GM21717 (cell line): ENCODE measurements around the gene LAMTOR4.
"Not testable (repeated sequence)": the region's sequence is repeated elsewhere in the genome, so short reads cannot be mapped to it uniquely, and the experiment has no call there.

Experiments
- ATAC-seq: cut with Tn5 transposase; IDR thresholded peaks from one replicate; pipeline ENCODE4 v1.9.1; 2021; ENCODE audit warnings: mild to moderate bottlenecking, moderate library complexity; ENCODE audit not compliant: unreplicated experiment

The LAMTOR4 gene

DNA sequence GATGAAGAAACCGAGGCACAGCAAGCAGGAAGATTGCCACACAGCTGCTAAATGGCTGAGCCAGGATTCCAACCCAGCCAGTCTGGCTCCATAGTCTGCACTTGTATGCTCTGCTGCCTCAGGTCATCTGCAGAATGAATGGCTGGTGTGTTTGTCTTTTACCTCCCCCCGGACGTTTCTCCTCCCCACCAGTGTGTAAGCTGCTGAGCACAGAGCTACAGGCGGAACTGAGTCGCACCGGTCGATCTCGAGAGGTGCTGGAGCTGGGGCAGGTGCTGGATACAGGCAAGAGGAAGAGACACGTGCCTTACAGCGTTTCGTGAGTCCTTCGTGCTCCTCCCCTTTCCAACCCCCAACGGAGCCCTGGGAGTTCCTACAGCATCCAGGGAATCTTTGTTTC is 26.7 kb upstream of the LAMTOR4 start:
- ATAC-seq, result no peak

DNA sequence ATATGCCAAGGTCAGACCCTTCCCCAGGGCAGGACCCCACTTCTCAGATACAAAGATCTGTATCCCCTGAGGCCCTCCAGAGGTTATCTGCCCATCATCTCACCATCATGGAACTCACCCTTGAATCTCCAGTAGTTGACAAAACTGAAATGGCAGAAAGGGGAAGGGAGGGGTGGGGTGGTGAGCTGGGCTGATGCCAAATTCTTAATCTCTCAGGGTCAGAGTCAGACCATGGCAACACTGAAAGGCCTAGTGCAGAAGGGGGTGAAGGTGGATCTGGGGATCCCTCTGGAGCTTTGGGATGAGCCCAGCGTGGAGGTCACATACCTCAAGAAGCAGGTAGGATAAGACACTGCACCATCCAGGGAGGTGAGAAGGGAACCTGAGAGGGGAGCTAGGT is 26.1 kb upstream of the LAMTOR4 start:
- ATAC-seq, result no peak

DNA sequence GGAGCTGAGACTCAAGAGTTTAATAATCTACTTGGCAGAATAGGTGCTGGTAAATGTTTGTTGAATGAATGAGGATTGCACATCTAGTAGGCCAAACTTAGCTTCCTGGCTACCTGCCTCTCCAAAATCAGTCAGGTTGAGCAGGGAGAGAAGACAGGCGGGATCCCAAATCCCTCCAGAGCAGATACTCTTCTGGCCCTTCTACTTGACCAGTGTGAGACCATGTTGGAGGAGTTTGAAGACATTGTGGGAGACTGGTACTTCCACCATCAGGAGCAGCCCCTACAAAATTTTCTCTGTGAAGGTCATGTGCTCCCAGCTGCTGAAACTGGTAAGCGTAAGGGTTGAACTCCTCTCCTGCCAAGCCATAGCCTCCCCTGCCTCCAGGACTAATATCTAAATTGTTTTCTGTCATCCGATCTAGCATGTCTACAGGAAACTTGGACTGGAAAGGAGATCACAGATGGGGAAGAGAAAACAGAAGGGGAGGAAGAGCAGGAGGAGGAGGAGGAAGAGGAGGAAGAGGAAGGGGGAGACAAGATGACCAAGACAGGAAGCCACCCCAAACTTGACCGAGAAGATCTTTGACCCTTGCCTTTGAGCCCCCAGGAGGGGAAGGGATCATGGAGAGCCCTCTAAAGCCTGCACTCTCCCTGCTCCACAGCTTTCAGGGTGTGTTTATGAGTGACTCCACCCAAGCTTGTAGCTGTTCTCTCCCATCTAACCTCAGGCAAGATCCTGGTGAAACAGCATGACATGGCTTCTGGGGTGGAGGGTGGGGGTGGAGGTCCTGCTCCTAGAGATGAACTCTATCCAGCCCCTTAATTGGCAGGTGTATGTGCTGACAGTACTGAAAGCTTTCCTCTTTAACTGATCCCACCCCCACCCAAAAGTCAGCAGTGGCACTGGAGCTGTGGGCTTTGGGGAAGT is 24.2 kb upstream of the LAMTOR4 start:
- no peak for ATAC-seq

DNA sequence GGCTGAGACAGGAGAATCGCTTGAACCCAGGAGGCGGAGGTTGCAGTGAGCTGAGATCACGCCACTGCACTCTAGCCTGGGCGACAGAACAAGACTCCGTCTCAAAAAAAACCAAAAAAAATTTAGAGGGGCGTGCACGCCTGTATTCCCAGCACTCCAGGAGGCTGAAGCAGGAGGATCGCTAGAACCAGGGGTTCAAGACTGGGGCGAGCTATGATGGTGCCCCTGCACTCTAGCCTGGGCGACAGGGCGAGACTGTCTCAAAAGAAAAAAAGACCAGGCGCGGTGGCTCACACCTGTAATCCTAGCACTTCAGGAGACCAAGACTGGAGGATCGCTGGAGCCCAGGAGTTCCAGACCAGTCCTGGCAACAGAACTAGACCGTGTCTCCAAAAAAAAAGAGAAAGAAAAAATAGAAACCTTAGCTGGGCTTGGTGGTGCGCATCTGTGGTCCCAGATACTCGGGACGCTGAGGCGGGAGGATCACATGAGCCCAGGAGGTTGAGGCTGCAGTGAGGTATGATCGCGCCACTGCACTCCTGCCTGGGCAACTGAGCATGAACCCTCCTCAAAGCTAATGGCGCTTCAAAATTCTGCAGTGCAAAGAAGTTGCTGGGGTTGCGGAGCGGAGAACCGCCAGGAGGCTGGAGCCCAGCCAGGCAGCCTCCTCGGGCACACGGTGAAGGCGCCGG is 22.3 kb upstream of the LAMTOR4 start:
- ATAC-seq, result peak; percentile 21

DNA sequence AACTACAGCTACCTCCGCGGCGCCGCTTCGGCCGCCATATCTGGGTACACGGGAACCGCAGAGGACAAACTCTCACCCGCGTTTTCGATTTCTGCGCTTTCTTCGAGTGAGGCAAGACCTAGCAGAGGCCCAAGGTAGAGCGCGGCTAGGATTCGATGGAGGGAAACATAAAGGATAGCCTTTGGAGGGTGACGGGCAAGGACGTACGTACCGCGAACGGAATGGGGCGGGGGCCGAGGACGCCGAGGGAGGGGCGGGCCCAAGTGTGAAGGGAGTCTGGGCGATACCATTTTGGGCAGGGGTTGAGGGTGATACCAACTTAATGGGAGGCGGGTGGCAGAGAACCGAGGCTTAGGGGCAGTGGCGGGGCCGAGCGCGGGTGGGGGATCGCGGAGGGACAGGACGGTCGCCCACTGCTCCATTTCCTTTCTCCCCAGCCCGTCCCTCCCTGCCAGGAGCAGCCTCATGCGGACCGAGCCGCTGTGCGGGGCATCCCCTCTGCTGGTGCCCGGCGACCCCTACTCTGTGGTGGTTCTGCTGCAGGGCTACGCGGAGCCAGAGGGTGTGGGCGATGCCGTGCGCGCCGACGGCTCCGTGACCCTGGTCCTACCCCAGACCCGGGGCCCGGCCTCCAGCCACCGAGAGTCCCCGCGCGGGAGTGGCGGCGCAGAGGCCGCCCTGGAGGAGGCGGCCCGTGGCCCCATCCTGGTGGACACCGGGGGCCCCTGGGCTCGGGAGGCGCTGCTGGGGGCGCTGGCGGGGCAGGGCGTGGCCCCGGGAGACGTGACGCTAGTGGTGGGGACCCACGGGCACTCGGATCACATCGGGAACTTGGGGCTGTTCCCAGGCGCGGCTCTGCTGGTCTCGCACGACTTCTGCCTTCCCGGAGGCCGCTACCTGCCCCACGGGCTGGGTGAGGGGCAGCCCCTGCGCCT is 21.5 kb upstream of the LAMTOR4 start, which contains the start of gene MBLAC1:
Gene MBLAC1 (plus strand): TSS at position 37 of the 935 bp plus-strand sequence. CDS start 429 bp downstream, at position 466.
- peak; percentile 69 for ATAC-seq

DNA sequence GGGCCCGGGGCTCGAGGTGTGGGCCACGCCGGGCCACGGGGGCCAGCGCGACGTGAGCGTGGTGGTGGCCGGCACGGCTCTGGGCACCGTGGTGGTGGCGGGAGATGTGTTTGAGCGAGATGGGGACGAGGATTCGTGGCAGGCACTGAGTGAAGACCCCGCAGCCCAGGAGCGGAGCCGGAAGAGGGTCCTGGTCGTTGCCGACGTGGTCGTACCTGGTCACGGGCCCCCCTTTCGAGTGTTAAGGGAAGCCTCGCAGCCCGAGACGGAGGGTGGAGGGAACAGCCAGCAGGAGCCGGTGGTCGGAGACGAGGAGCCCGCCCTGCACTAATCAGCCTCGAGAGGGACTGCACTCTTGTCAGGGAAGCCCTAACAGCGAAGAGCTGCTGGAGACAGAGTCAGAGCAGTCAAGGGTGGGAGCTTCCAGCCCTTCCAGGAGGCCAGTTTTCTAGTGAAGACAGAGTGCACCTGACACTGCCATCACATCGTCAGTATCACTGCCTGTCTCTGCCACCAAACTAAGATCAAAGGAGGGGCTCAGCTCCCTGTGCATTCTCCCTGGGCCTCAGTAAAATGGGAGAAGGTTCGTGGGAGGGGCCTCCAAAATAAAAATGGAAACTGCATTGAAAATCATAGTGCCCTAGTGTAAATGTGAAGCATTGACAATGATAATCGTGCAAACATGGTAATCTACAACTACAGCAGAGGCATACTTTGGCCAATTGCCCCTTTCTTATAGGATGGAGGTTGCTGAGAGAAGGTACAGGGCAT is 20.7 kb upstream of the LAMTOR4 start:
- ATAC-seq, result no peak

DNA sequence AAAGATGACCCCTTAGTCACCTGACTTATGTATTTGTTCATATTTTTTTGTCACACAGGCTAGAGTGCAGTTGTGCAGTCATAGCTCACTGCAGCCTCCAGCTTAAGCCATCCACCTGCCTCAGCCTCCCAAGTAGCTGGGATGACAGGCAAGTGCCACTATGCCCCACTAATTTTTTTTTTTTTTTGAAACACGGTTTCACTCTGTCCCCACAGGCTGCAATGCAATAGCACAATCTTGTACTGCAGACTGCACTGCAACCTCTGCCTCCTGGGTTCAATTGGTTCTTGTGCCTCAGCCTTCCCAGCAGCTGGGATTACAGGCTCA is 20.1 kb upstream of the LAMTOR4 start:
- ATAC-seq, result no peak

DNA sequence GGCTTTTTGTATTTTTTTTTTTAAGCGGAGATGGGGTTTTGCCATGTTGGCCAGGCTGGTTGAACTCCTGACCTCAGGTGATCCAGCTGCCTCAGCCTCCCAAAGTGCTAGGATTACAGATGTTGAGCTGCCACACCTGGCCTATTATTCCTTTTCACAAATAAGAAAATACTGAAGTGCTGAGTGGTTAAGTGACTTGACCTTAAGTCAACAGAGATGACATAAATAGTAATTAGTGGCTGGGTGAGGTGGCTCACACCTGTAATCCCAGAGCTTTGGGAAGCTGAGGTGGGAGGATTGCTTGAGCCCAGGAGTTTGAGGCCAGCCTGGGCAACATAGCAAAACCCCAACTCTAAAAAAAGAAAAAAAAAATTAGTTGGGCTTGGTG is 18.5 kb upstream of the LAMTOR4 start:
- not testable (repeated sequence) for ATAC-seq

DNA sequence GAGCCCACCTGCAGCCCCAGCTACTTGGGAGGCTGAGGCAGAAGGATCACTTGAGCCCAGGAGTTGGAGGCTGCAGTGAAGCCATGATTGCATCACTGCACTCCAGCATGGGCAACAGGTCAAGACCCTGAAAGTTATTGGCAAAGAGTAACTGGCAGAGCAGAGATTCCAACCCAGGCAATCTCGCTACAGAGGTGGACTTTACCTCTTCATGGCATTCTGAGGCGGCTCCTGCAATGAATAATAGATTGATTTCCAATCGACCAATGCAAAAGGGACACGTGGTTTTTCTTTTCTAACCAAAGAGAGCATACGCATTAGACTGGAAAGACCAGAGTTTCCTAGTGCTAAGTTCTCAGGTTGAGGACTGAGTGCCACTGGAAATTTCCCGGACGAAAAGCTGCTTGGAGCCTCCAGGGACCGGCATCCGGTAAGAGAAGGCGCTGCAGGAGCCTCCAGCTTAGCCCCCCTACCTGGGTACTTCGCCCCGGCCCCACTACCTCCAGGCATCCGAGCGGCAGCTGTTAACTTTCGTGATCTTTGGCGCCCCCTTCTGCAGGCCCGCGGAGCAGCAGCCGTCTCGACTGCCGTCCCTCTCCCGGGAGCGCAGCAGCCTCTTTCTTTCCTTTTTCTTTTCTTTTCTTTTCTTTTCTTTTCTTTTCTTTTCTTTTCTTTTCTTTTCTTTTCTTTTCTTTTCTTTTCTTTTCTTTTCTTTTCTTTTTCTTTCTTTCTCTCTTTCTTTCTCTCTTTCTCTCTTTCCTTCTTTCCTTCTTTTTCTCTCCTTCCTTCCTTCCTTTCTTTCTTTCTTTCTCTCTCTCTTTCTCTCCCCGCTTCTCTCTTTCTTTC is 17.9 kb upstream of the LAMTOR4 start:
- no peak for ATAC-seq

DNA sequence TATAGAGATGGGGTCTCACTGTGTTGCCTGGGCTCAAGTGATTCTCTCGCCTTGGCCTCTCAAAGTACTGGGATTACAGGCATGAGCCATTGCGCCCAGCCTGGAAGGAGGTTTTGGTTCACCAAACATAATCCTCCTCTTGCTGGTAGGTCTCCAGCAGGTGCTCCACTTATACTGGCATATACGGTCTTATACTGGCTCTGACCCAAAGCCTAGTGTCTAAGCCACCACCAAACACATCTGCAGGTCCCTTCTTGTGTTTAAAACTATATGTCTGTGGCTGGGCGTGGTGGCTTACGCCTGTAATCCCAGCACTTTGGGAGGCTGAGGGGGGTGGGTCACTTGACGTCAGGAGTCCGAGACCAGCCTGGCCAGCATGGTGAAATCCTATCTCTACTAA is 16.6 kb upstream of the LAMTOR4 start:
- no peak for ATAC-seq

DNA sequence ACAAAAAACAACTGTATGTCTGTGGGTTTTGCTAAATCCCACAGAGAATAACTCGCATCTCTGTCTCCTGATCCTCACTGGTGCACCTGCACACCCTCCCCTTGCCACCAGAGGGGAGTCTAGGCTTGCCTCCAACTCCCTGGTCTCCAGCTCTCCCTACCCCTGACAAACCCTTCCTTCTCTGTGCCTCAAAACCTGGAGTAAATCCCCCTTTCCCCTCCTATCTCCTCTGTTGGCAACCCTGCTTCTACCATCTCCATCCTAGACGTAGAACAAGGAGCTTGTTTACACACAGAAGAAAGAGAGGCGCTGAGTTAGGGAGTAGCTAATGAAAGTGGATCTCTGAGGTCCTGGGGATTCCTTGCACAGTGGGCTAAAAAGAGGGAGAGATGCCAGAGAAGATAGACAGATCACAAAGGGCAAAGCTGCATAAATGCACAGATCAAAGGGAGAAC is 16.0 kb upstream of the LAMTOR4 start:
- ATAC-seq, result peak; percentile 67

DNA sequence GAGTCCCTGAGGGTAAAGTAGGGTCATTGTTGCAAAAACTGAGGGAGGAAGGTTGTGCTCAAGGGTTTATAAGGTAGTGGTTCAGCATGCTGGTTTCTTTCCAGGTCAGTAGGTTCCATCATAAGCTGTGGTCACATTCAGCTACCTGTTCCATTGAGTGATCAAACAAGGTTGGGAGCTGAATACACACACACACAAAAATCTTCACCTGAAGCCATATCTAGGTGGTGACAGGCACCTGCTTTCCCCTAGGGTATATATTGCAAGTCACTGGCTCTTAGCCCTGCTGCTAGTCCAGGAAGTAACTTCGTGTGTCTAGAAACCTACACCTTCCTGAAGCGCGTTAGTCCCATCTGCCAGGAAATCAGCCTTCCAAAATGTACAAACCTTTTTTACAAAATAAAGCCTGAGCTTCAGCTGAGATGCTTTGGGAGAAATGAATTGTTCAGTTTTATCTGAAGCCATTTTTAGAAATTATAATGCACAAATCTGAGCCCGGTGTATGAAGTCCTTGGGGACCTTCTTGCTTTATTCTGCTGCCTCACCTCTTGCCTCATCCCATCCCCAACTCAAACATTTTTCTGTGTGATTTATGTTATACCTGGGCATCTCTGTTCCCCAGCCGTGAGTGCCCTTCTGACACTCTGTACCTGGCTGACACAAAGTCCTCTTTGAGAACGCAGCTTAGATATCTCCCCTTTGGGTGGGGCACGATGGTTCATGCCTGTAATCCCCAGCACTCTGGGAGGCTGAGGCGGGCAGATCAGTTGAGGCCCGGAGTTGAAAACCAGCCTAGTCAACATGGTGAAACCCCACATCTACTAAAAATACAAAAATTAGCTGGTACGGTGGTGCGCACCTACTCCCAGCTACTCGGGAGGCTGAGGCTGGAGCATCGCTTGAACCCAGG is 10.6 kb upstream of the LAMTOR4 start:
- no peak for ATAC-seq

DNA sequence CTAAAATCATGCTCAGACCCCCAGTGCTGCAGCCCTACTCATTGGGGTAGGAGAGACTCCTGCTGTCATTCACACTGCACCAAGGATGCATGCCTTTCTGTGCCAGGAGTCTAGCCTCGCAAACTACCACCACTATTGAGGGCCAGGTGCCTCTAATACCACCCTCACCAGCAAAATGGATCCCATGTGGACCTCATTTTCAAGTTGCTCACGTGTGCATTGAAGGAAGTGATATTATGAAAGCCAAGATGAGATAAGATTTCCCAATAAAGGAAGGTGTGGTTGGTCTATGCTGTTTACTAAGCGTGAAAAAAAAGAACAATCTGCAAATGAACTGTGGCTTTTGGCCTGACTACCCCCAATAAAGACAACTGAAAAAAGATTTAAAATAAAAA is 7.2 kb upstream of the LAMTOR4 start:
- ATAC-seq, result no peak

DNA sequence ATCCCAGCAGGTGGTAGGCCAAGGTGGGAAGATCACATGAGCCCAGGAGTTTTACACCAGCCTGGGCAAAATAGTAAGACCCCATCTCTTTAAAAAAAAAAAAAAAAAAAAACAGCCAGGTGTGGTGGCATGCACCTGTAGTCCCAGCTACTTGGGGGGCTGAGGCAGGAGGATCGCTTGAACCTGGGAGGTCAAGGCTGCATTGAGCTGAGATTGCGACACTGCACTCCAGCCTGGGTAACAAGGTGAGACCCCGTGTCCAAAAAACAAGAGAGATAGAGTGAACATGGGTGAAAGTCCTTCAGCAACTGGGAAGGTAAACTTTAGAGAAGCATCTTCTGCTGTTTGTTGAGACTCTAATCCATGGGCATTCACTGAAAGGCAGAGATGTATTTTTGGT is 6.3 kb upstream of the LAMTOR4 start:
- no peak for ATAC-seq

DNA sequence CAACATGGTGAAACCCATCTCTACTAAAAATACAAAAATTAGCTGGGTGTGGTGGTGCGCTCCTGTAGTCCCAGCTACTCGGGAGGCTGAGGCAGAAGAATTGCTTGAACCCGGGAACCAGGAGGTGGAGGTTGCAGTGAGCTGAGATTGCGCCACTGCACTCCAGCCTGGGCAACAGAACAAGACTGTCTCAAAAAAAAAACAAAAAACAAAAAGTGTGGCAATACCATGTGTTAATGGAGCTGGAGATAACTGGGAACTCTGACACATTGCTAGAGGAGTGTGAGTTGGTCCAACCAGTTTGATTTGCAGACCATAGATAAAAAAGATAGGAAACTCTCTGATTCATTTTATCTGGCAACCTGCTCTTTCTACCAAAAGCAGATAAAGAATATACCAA is 2.4 kb upstream of the LAMTOR4 start:
- ATAC-seq, result not testable (repeated sequence)

DNA sequence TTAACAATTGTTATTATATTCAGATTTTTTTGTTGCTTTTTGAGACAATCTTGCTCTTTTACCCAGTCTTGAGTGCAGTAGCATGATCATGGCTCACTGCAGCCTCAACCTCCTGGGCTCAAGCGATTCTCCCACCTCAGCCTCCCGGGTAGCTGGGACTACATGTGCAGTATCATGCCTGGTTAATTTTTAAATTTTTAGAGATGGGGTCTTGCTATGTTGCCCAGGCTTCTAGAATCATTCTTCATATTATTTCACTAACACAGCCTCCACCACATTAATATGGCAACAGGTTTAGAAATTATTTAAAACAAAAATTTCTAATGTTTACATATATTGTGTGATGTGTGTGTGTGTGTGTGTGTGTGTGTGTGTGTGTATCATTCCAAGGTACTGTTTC is 1.4 kb upstream of the LAMTOR4 start:
- ATAC-seq, result no peak

DNA sequence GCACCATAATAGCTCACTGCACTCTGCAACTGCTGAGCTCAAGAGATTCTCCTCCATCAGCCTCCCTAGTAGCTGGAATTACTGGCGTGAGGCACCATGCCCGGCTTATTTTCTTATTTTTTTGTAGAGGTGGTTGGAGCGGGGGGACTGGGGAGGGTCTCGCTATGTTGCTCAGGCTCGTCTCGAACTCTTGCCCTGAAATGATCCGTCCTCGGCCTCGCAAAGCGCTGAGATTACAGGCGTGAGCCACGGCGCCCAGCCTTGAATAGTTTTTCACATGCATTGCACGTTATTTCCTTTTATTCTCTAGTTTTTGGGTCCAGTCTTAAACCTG is 526 bp upstream of the LAMTOR4 start:
- ATAC-seq, result no peak

DNA sequence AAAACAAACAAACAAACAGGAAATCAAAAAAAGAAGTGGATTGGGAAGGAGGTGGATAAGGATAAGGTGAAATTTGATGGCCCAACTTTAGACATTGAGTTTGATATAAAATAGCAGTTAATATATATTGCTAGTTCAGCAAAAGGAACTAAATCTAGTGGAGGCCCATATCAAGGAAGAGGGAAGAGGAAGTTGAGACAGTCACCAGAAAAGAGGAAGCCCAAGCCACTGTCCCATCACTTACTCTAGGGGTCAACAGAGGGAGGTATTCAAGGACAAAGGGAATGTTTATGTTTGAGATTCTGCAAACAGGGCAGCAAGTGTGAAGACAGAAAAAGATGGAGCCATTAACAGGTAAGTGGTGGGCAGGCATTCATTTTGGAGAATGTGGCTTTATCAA is 3.7 kb downstream of the LAMTOR4 start:
- no peak for ATAC-seq
